Activated CD8-positive, alpha-beta T cell treated with anti-CD3 and anti-CD28 coated beads for 36 hours (primary cell): ENCODE results near the gene HTRA1. TPM values are rescaled to one million over a fixed set of nuclear protein-coding genes. Genes with fewer than 3 reads are reported as not detected.

Source experiments
- ATAC-seq: fragments of 200-7000 bp; cut with Tn5 transposase; one replicate; pipeline ENCODE4 v1.10.0; 2021; ENCODE audit warnings: mild to moderate bottlenecking, moderate library complexity
- CTCF ChIA-PET: fragments of 350-600 bp; sonication (Branson Sonifier 250); formaldehyde crosslinking; loops from one replicate; lab custom pipeline; 2021; ENCODE audit warnings: antibody characterized with exemption; lab: Charles Lee
- POLR2A ChIA-PET: fragments of 350-600 bp; sonication (Branson Sonifier 250); formaldehyde crosslinking; loops from one replicate; lab custom pipeline; 2021; ENCODE audit warnings: antibody characterized with exemption; lab: Charles Lee
- DNase-seq: peaks from one replicate; pipeline ENCODE4 v3.0.0-alpha.2; 2020
- H3K27ac Mint-ChIP-seq: one replicate; pipeline ENCODE4 v1.8.0; 2021; ENCODE audit warnings: mild to moderate bottlenecking, mixed read lengths
- H3K27me3 Mint-ChIP-seq: one replicate; pipeline ENCODE4 v1.8.0; 2021; ENCODE audit warnings: mixed read lengths
- H3K36me3 Mint-ChIP-seq: one replicate; pipeline ENCODE4 v1.8.0; 2021; ENCODE audit warnings: low read depth, mixed read lengths
- H3K4me1 Mint-ChIP-seq: one replicate; pipeline ENCODE4 v1.8.0; 2021; ENCODE audit warnings: low read depth, mixed read lengths
- H3K4me3 Mint-ChIP-seq: one replicate; pipeline ENCODE4 v1.8.0; 2021; ENCODE audit warnings: mild to moderate bottlenecking, moderate library complexity, mixed read lengths
- H3K9me3 Mint-ChIP-seq: one replicate; pipeline ENCODE4 v1.8.0; 2021; ENCODE audit warnings: mixed read lengths
- CTCF ChIP-seq: fragments of 200-600 bp; IDR thresholded peaks from one replicate; pipeline ENCODE4 v1.8.0; 2022; ENCODE audit warnings: antibody characterized with exemption, mild to moderate bottlenecking
- intact Hi-C: fragments of 100-400 bp; cut with micrococcal nuclease; formaldehyde crosslinking; loops from one replicate; pipeline ENCODE4 v1.10.0; 2022
- total RNA-seq, 2 experiments: library from RNA; stranded (reverse); gene quantifications; one replicate each; pipeline ENCODE4 v1.2.3, GENCODE V29; 2021

Gene HTRA1
- total RNA-seq, 2 experiments from 2014 or later: not detected

GRCh38 chr10:122420624-122421007 is 40.7 kb upstream of the HTRA1 start:
- peak overlapping the region; percentile 79 for H3K27ac Mint-ChIP-seq
- H3K9me3 Mint-ChIP-seq: peaks cover 7% of the 10 kb centered on the region
- ChIA-PET CTCF (interaction anchor here (2.0 to 3.0 kb wide), 4 partner anchors 14 to 145 kb away, joined by 5 to 13 read pairs (median 10); no protein-coding TSS in a partner anchor), POLR2A (no interaction called here)
- intact Hi-C loops: no loop called here
- H3K4me1 Mint-ChIP-seq: peaks cover 74% of the 10 kb centered on the region
- no peak overlapping the region for H3K4me3 Mint-ChIP-seq
- H3K36me3 Mint-ChIP-seq: peaks cover 50% of the 10 kb centered on the region
- H3K27me3 Mint-ChIP-seq: no peaks in the 10 kb centered on the region
- ATAC-seq: no peak
- no peak for DNase-seq
- TF ChIP-seq CTCF: no peak

GRCh38 chr10:122421054-122421625 is 40.2 kb upstream of the HTRA1 start:
- Mint-ChIP-seq H3K9me3 (peaks cover 7% of the 10 kb centered on the region), H3K36me3 (peaks cover 47% of the 10 kb centered on the region), H3K4me3 (no peak overlapping the region), H3K4me1 (peaks cover 69% of the 10 kb centered on the region), H3K27ac (peak overlapping the region; percentile 79), H3K27me3 (no peaks in the 10 kb centered on the region)
- POLR2A ChIA-PET: no interaction called here
- CTCF ChIA-PET: interaction anchor here (3.0 kb wide), 1 partner anchor 78 kb away, joined by 12 read pairs; no protein-coding TSS in a partner anchor
- no peak for DNase-seq
- no peak for ATAC-seq
- intact Hi-C loops: no loop called here
- no peak for TF ChIP-seq CTCF

GRCh38 chr10:122421742-122422141 is 39.6 kb upstream of the HTRA1 start:
- CTCF ChIA-PET: interaction anchor here (1.2 to 3.5 kb wide), 4 partner anchors 10 to 78 kb away, joined by 3 to 22 read pairs (median 3); no protein-coding TSS in a partner anchor
- POLR2A ChIA-PET: interaction anchor here (2.6 kb wide), 1 partner anchor 12 kb away, joined by 8 read pairs; no protein-coding TSS in a partner anchor
- peaks cover 65% of the 10 kb centered on the region for H3K4me1 Mint-ChIP-seq

GRCh38 chr10:122422266-122422989 is 38.9 kb upstream of the HTRA1 start:
- no peak for TF ChIP-seq CTCF
- Mint-ChIP-seq H3K9me3 (peaks cover 6% of the 10 kb centered on the region), H3K27ac (peak overlapping the region; percentile 76), H3K27me3 (no peaks in the 10 kb centered on the region), H3K4me1 (peaks cover 66% of the 10 kb centered on the region), H3K4me3 (no peak overlapping the region), H3K36me3 (peaks cover 40% of the 10 kb centered on the region)
- intact Hi-C loops: no loop called here
- ChIA-PET POLR2A (interaction anchor here (0.6 to 2.6 kb wide), 2 partner anchors 12 to 27 kb away, joined by 3 to 8 read pairs; no protein-coding TSS in a partner anchor), CTCF (interaction anchor here (1.2 to 3.5 kb wide), 4 partner anchors 9 to 79 kb away, joined by 3 to 22 read pairs (median 3); no protein-coding TSS in a partner anchor)
- ATAC-seq: peak; percentile 84
- peak; percentile 49 for DNase-seq

More at GRCh38 chr10:122421742-122422141, 39.6 kb upstream of the HTRA1 start:
- H3K4me3 Mint-ChIP-seq: no peak overlapping the region
- H3K9me3 Mint-ChIP-seq: peaks cover 7% of the 10 kb centered on the region
- H3K27me3 Mint-ChIP-seq: no peaks in the 10 kb centered on the region
- no peak for DNase-seq
- ATAC-seq: peak; percentile 31
- intact Hi-C loops: no loop called here
- H3K36me3 Mint-ChIP-seq: peaks cover 42% of the 10 kb centered on the region
- peak overlapping the region; percentile 79 for H3K27ac Mint-ChIP-seq
- no peak for TF ChIP-seq CTCF
